ENCODE data around the gene TUT1. TPM values are rescaled to one million over a fixed set of nuclear protein-coding genes. Genes with fewer than 3 reads are reported as not detected.

The TUT1 gene
- total RNA-seq, 6 experiments from 2014 or later = 14.6 to 18.0 (median 16.9) TPM

- TF ChIP-seq, protein P1, sequence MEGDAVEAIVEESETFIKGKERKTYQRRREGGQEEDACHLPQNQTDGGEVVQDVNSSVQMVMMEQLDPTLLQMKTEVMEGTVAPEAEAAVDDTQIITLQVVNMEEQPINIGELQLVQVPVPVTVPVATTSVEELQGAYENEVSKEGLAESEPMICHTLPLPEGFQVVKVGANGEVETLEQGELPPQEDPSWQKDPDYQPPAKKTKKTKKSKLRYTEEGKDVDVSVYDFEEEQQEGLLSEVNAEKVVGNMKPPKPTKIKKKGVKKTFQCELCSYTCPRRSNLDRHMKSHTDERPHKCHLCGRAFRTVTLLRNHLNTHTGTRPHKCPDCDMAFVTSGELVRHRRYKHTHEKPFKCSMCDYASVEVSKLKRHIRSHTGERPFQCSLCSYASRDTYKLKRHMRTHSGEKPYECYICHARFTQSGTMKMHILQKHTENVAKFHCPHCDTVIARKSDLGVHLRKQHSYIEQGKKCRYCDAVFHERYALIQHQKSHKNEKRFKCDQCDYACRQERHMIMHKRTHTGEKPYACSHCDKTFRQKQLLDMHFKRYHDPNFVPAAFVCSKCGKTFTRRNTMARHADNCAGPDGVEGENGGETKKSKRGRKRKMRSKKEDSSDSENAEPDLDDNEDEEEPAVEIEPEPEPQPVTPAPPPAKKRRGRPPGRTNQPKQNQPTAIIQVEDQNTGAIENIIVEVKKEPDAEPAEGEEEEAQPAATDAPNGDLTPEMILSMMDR (IDR thresholded peaks at IDR 0.05) = no peak
- DNase-seq = no peak
- no peak overlapping the region for H3K4me3 Mint-ChIP-seq
- H3K27me3 Mint-ChIP-seq (ENCODE audit: insufficient read depth) = peaks cover 4% of the 10 kb centered on the region
- H3K9me3 Mint-ChIP-seq = no peaks in the 10 kb centered on the region
- peaks cover 28% of the 10 kb centered on the region for H3K36me3 Mint-ChIP-seq (ENCODE audit: low read depth)
- H3K4me1 Mint-ChIP-seq (ENCODE audit: low read depth) = peaks cover 28% of the 10 kb centered on the region
- no peak overlapping the region for H3K27ac Mint-ChIP-seq
Measured at GRCh38 chr11:62578541-62578940, 12.8 kb downstream of the TUT1 start.

DNA sequence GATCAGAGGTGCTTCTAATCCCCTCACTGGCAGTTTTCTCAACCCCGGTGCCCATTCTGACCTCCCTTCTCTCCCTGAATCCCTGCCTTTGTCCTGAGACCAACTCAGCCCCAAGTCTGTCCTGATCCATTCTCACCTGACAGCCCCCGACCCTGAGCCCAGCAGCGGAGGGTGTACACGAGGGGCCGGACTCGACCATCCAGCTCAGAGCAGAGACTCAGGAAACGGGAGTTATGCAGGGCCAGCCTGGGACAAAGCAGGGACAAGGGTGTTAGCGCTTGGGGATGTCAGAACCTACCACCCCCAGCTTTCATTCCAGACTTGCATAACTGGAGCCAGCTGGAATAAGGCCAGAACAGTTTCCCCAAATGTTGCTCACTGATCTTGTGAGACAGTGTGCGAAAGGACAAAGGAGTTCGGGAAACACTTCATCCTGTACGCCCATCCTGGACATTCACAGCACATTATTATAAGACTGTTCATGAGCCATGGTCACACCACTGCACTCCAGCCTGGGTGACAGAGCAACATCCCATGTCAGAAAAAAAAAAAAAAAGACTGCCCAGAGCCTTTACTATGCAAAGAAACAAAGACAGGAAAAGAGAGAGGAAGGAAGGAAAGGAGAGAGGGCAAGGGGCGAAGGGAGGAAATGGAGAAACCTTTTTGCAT, 14.1 kb downstream of the TUT1 start:
- Mint-ChIP-seq H3K9me3 (no peaks in the 10 kb centered on the region), H3K4me1 (ENCODE audit: low read depth) (peaks cover 36% of the 10 kb centered on the region), H3K4me3 (no peak overlapping the region), H3K27ac (peak overlapping the region; percentile 15; the same call in 1 of the 2 replicates), H3K36me3 (ENCODE audit: low read depth) (peaks cover 42% of the 10 kb centered on the region), H3K27me3 (ENCODE audit: insufficient read depth) (peaks cover 4% of the 10 kb centered on the region)
- no peak for DNase-seq
- TF ChIP-seq, protein P1 (IDR thresholded peaks at IDR 0.05) = no peak

DNA sequence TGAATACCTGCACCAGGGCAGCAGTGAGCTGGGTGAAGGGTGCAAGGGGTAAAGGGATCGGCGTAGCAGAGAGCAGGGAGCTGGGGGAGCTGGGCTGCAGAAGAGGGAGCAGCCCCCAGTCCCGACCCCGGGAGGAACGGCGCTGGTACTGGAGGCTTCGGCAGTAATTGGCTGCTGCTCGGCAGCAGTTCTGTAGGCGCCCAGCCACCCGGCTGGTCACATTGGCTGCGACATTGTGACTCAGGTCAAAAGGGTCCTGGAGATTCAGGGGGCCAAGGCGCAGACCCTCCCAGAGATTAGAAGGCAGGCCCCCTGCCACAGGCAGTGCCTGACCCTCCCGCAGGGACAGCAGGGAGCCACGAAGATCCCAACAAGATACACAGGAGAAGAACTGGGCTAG, 15.5 kb downstream of the TUT1 start:
- Mint-ChIP-seq H3K4me3 (peak overlapping the region; percentile 98; the same call in 1 of the 2 replicates), H3K9me3 (no peaks in the 10 kb centered on the region), H3K36me3 (ENCODE audit: low read depth) (peaks cover 46% of the 10 kb centered on the region), H3K27ac (peak overlapping the region; percentile 96), H3K4me1 (ENCODE audit: low read depth) (peaks cover 50% of the 10 kb centered on the region), H3K27me3 (ENCODE audit: insufficient read depth) (peaks cover 4% of the 10 kb centered on the region)
- TF ChIP-seq, protein P1 (IDR thresholded peaks at IDR 0.05) = no peak
- DNase-seq = no peak

DNA sequence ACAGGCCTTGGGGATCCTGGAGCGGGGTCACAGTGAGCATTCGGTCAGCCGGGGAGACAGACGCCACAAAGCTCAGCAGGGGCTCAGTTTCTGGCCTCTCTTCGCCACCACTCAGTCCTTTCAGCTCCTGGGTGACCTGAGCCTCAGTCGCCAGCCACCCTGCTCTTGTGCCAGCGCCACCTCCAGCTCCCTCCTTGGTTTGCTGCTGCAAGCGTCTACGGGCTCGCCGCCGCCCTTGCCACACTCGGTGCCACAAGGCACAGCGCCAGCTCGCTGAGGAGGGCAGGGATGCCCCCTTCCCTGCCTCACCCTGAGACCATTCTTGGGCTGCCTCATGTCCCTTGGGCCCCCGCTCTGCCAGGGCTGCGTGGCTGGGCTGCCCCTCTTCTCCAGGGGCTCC, 16.2 kb downstream of the TUT1 start:
- peaks cover 56% of the 10 kb centered on the region for H3K4me1 Mint-ChIP-seq (ENCODE audit: low read depth)
- peak overlapping the region; percentile 98 for H3K4me3 Mint-ChIP-seq
- H3K27me3 Mint-ChIP-seq (ENCODE audit: insufficient read depth) = peaks cover 4% of the 10 kb centered on the region
- H3K9me3 Mint-ChIP-seq = no peaks in the 10 kb centered on the region
- H3K27ac Mint-ChIP-seq = peak overlapping the region; percentile 96
- H3K36me3 Mint-ChIP-seq (ENCODE audit: low read depth) = peaks cover 49% of the 10 kb centered on the region
- TF ChIP-seq, protein P1 (IDR thresholded peaks at IDR 0.05) = no peak
- DNase-seq = no peak

- peaks cover 62% of the 10 kb centered on the region for H3K4me1 Mint-ChIP-seq (ENCODE audit: low read depth)
- no peaks in the 10 kb centered on the region for H3K9me3 Mint-ChIP-seq
Measured at GRCh38 chr11:62574363-62575071, 16.8 kb downstream of the TUT1 start.

More at GRCh38 chr11:62574363-62575071, 16.8 kb downstream of the TUT1 start:
- peaks cover 51% of the 10 kb centered on the region for H3K36me3 Mint-ChIP-seq (ENCODE audit: low read depth)
- H3K27me3 Mint-ChIP-seq (ENCODE audit: insufficient read depth) = peaks cover 4% of the 10 kb centered on the region
- H3K4me3 Mint-ChIP-seq = peak overlapping the region; percentile 98
- H3K27ac Mint-ChIP-seq = peak overlapping the region; percentile 96
- TF ChIP-seq, protein P1 (IDR thresholded peaks at IDR 0.05) = no peak
- DNase-seq = no peak
